ENCODE measurements around the gene SUCLG2.

The SUCLG2 gene

GRCh38 chr3:67654099-67654843 lies at the start of gene SUCLG2:
SUCLG2 (minus strand) TSS chr3:67654612; CDS start chr3:67654586, 26 bp downstream.
- TF ChIP-seq GATA1 (IDR thresholded peaks at IDR 0.05; ENCODE audit: low read depth, low read length) (no peak), POLR2A (IDR thresholded peaks at IDR 0.05; ENCODE audit: low read length) (peak; percentile 67)
- peak; percentile 87 to 89 for DNase-seq

GRCh38 chr3:67700596-67700995 lies 46.2 kb upstream of the SUCLG2 start:
- DNase-seq: no peak
- TF ChIP-seq POLR2A (IDR thresholded peaks at IDR 0.05; ENCODE audit: low read length): no peak
- TF ChIP-seq GATA1 (IDR thresholded peaks at IDR 0.05; ENCODE audit: low read depth, low read length): no peak

GRCh38 chr3:67699882-67700281 lies 45.5 kb upstream of the SUCLG2 start:
- DNase-seq: no peak
- TF ChIP-seq GATA1 (IDR thresholded peaks at IDR 0.05; ENCODE audit: low read depth, low read length) (no peak), POLR2A (IDR thresholded peaks at IDR 0.05; ENCODE audit: low read length) (no peak)

GRCh38 chr3:67692621-67693020 lies 38.2 kb upstream of the SUCLG2 start:
- DNase-seq: no peak
- TF ChIP-seq GATA1 (IDR thresholded peaks at IDR 0.05; ENCODE audit: low read depth, low read length): no peak
- TF ChIP-seq POLR2A (IDR thresholded peaks at IDR 0.05; ENCODE audit: low read length): no peak

- no peak for TF ChIP-seq GATA1 (IDR thresholded peaks at IDR 0.05; ENCODE audit: low read depth, low read length)
- no peak for TF ChIP-seq POLR2A (IDR thresholded peaks at IDR 0.05; ENCODE audit: low read length)
- DNase-seq: no peak
Measured at GRCh38 chr3:67691926-67692325, 37.5 kb upstream of the SUCLG2 start.

- DNase-seq: no peak
- TF ChIP-seq GATA1 (IDR thresholded peaks at IDR 0.05; ENCODE audit: low read depth, low read length): no peak
- no peak for TF ChIP-seq POLR2A (IDR thresholded peaks at IDR 0.05; ENCODE audit: low read length)
Measured at GRCh38 chr3:67691207-67691606, 36.8 kb upstream of the SUCLG2 start.

GRCh38 chr3:67689806-67690205 lies 35.4 kb upstream of the SUCLG2 start:
- no peak for TF ChIP-seq GATA1 (IDR thresholded peaks at IDR 0.05; ENCODE audit: low read depth, low read length)
- no peak for TF ChIP-seq POLR2A (IDR thresholded peaks at IDR 0.05; ENCODE audit: low read length)
- DNase-seq: no peak

- no peak for DNase-seq
- TF ChIP-seq POLR2A (IDR thresholded peaks at IDR 0.05; ENCODE audit: low read length): no peak
- no peak for TF ChIP-seq GATA1 (IDR thresholded peaks at IDR 0.05; ENCODE audit: low read depth, low read length)
Measured at GRCh38 chr3:67688231-67688630, 33.8 kb upstream of the SUCLG2 start.

GRCh38 chr3:67686069-67686468 lies 31.7 kb upstream of the SUCLG2 start:
- TF ChIP-seq GATA1 (IDR thresholded peaks at IDR 0.05; ENCODE audit: low read depth, low read length) (no peak), POLR2A (IDR thresholded peaks at IDR 0.05; ENCODE audit: low read length) (no peak)
- DNase-seq: no peak

- TF ChIP-seq POLR2A (IDR thresholded peaks at IDR 0.05; ENCODE audit: low read length) (no peak), GATA1 (IDR thresholded peaks at IDR 0.05; ENCODE audit: low read depth, low read length) (no peak)
- DNase-seq: no peak
Measured at GRCh38 chr3:67685499-67685898, 31.1 kb upstream of the SUCLG2 start.

GRCh38 chr3:67684211-67684610 lies 29.8 kb upstream of the SUCLG2 start:
- DNase-seq: no peak
- no peak for TF ChIP-seq GATA1 (IDR thresholded peaks at IDR 0.05; ENCODE audit: low read depth, low read length)
- TF ChIP-seq POLR2A (IDR thresholded peaks at IDR 0.05; ENCODE audit: low read length): no peak

GRCh38 chr3:67683522-67683921 lies 29.1 kb upstream of the SUCLG2 start:
- TF ChIP-seq POLR2A (IDR thresholded peaks at IDR 0.05; ENCODE audit: low read length) (no peak), GATA1 (IDR thresholded peaks at IDR 0.05; ENCODE audit: low read depth, low read length) (no peak)
- DNase-seq: no peak

- TF ChIP-seq GATA1 (IDR thresholded peaks at IDR 0.05; ENCODE audit: low read depth, low read length): no peak
- TF ChIP-seq POLR2A (IDR thresholded peaks at IDR 0.05; ENCODE audit: low read length): no peak
- DNase-seq: no peak
Measured at GRCh38 chr3:67678665-67679064, 24.3 kb upstream of the SUCLG2 start.

GRCh38 chr3:67674055-67674454 lies 19.6 kb upstream of the SUCLG2 start:
- TF ChIP-seq GATA1 (IDR thresholded peaks at IDR 0.05; ENCODE audit: low read depth, low read length): no peak
- TF ChIP-seq POLR2A (IDR thresholded peaks at IDR 0.05; ENCODE audit: low read length): no peak
- DNase-seq: no peak

GRCh38 chr3:67662733-67663132 lies 8.3 kb upstream of the SUCLG2 start:
- TF ChIP-seq GATA1 (IDR thresholded peaks at IDR 0.05; ENCODE audit: low read depth, low read length) (no peak), POLR2A (IDR thresholded peaks at IDR 0.05; ENCODE audit: low read length) (no peak)
- no peak for DNase-seq

Measured in erythroblast (primary cell).